C4-2B (cell line): ENCODE results near the gene HIVEP3.

Experiments used
- CTCF ChIP-seq: fragments of 450-650 bp; conservative IDR thresholded peaks from 2 replicates; pipeline ENCODE4 v1.5.1; 2017; ENCODE audit warnings: mild to moderate bottlenecking
- ZFX ChIP-seq: fragments of 450-650 bp; IDR thresholded peaks from 2 replicates; pipeline ENCODE4 v1.6.1; 2017

GRCh38 chr1:41677620-41678019 is 241.1 kb downstream of the HIVEP3 start:
- TF ChIP-seq CTCF (no peak), ZFX (no peak)
